Vagina (tissue), 2 donors: ENCODE results near the gene PRELID3B. TPM values are rescaled to one million over a fixed set of nuclear protein-coding genes. Genes with fewer than 3 reads are reported as not detected.

ENCODE experiments used
- DNase-seq, 2 donors: peaks; one replicate each; pipeline ENCODE4 v3.0.0-alpha.2; 2017; ENCODE audit errors: extremely low spot score in 2 of 2
- H3K27ac ChIP-seq: fragments of 200-600 bp; sonication (generic); one replicate; pipeline ENCODE4 v1.5.1; 2019
- H3K27me3 ChIP-seq: fragments of 200-600 bp; sonication (generic); one replicate; pipeline ENCODE4 v1.5.1; 2019
- H3K36me3 ChIP-seq, 2 donors: fragments of 200-600 bp; sonication (generic); one replicate each; pipeline ENCODE4 v1.5.1; 2017 to 2019
- H3K4me1 ChIP-seq: fragments of 200-600 bp; sonication (generic); one replicate; pipeline ENCODE4 v1.5.1; 2019
- H3K4me3 ChIP-seq, 2 donors: fragments of 200-600 bp; sonication (generic); 1 replicate in 1 of 2; 2 replicates in 1 of 2; pipeline ENCODE4 v1.5.1; 2016 to 2019
- H3K9me3 ChIP-seq: fragments of 200-600 bp; sonication (generic); one replicate; pipeline ENCODE4 v1.5.1; 2019
- CTCF ChIP-seq, 3 experiments: fragments of 450-650 bp in 2 of 3; fragments of 200-600 bp in 1 of 3; sonication (generic) in 1 of 3; IDR thresholded peaks; one replicate each; pipeline ENCODE4 v1.5.1; 2017 to 2019; ENCODE audit warnings: antibody characterized with exemption in 3 of 3, mild to moderate bottlenecking in 2 of 3, moderate library complexity in 2 of 3
- POLR2A ChIP-seq, 2 donors: fragments of 450-650 bp; IDR thresholded peaks; one replicate each; pipeline ENCODE4 v1.6.1; 2017; ENCODE audit warnings: antibody characterized with exemption in 2 of 2, mild to moderate bottlenecking in 2 of 2, moderate library complexity in 2 of 2
- POLR2AphosphoS5 ChIP-seq, 2 donors: sonication (generic); formaldehyde crosslinking; IDR thresholded peaks; one replicate each; pipeline ENCODE4 v1.9.0; 2017; ENCODE audit warnings: antibody characterized with exemption in 2 of 2, mild to moderate bottlenecking in 2 of 2, low read depth in 1 of 2; ENCODE audit not compliant: insufficient read depth in 1 of 2
- intact Hi-C: fragments of 100-400 bp; cut with DNase I; formaldehyde crosslinking; loops from one replicate; pipeline ENCODE4 v1.15.1; 2023
- total RNA-seq: library from RNA; depleted of rRNA; stranded (reverse); fragments of >200 nt; gene quantifications from one replicate; pipeline ENCODE4 v1.2.3, GENCODE V29; 2016

Gene PRELID3B
- 73.4 TPM for total RNA-seq

GRCh38 chr20:59042151-59042795 is at the start of gene PRELID3B:
Gene PRELID3B (minus strand): TSS chr20:59042786. CDS start chr20:59042730, 56 bp downstream.
- Histone ChIP-seq H3K27ac (peak within 1 kb of the TSS; percentile 88), H3K27me3 (no peaks in the 10 kb centered on the region), H3K4me3 (peak within 1 kb of the TSS; percentile 73 to 91), H3K4me1 (peaks cover 33% of the 10 kb centered on the region), H3K36me3 (peaks cover 0 to 11% of the 10 kb centered on the region in 2 donors), H3K9me3 (no peaks in the 10 kb centered on the region)
- intact Hi-C loops = loop anchor here (5.0 kb wide), 1 partner anchor 60 kb away; the partner anchor contains the start of gene NELFCD
- TF ChIP-seq CTCF (IDR thresholded peaks at IDR 0.05) (no peak), POLR2AphosphoS5 (IDR thresholded peaks at IDR 0.05; ENCODE audit: insufficient read depth in 1 of 2, low read depth in 1 of 2) (peak in 1 of 2 donors; percentile 71)
- no peak for DNase-seq

- intact Hi-C loops = loop anchor here (5.0 kb wide), 1 partner anchor 134 kb away; no protein-coding TSS in a partner anchor
- H3K4me1 ChIP-seq = no peaks in the 10 kb centered on the region
- TF ChIP-seq CTCF (IDR thresholded peaks at IDR 0.05) (peak; percentile 75 to 84 (median 81)), POLR2AphosphoS5 (IDR thresholded peaks at IDR 0.05; ENCODE audit: insufficient read depth in 1 of 2, low read depth in 1 of 2) (peak in 1 of 2 donors; percentile 22), POLR2A (IDR thresholded peaks at IDR 0.05) (no peak)
- H3K27ac ChIP-seq = no peak overlapping the region
- DNase-seq = no peak
- no peak overlapping the region for H3K4me3 ChIP-seq
- no peaks in the 10 kb centered on the region for H3K27me3 ChIP-seq
- H3K36me3 ChIP-seq = no peaks in the 10 kb centered on the region
- H3K9me3 ChIP-seq = no peaks in the 10 kb centered on the region
Observed at GRCh38 chr20:59087829-59088433, 45.3 kb upstream of the PRELID3B start.

- intact Hi-C loops = loop anchor here (5.0 kb wide), 1 partner anchor 135 kb away; no protein-coding TSS in a partner anchor
- Histone ChIP-seq H3K36me3 (no peaks in the 10 kb centered on the region), H3K9me3 (no peaks in the 10 kb centered on the region), H3K27me3 (no peaks in the 10 kb centered on the region), H3K4me3 (no peak overlapping the region), H3K27ac (no peak overlapping the region), H3K4me1 (no peaks in the 10 kb centered on the region)
- TF ChIP-seq POLR2A (IDR thresholded peaks at IDR 0.05) = no peak
- no peak for TF ChIP-seq POLR2AphosphoS5 (IDR thresholded peaks at IDR 0.05; ENCODE audit: insufficient read depth in 1 of 2, low read depth in 1 of 2)
- no peak for TF ChIP-seq CTCF (IDR thresholded peaks at IDR 0.05)
- DNase-seq = no peak
Observed at GRCh38 chr20:59086923-59087322, 44.3 kb upstream of the PRELID3B start.

GRCh38 chr20:59084041-59084850 is 41.7 kb upstream of the PRELID3B start:
- no peak for TF ChIP-seq CTCF (IDR thresholded peaks at IDR 0.05)
- DNase-seq = no peak
- H3K36me3 ChIP-seq = no peaks in the 10 kb centered on the region
- H3K27me3 ChIP-seq = no peaks in the 10 kb centered on the region
- H3K4me3 ChIP-seq = no peak overlapping the region
- intact Hi-C loops = no loop called here
- H3K9me3 ChIP-seq = no peaks in the 10 kb centered on the region
- no peak overlapping the region for H3K27ac ChIP-seq
- no peaks in the 10 kb centered on the region for H3K4me1 ChIP-seq
